HG03460 (cell line): ENCODE results near the gene MEOX2.

Experiments
- ATAC-seq: cut with Tn5 transposase; IDR thresholded peaks from one replicate; pipeline ENCODE4 v1.9.1; 2021; ENCODE audit not compliant: unreplicated experiment

Gene MEOX2

GRCh38 chr7:15686295-15686956 is at the start of gene MEOX2:
MEOX2 (minus strand) TSS chr7:15686683; CDS start chr7:15686402, 281 bp downstream.
- no peak for ATAC-seq

GRCh38 chr7:15729746-15730145 is 43.3 kb upstream of the MEOX2 start:
- no peak for ATAC-seq

- ATAC-seq = no peak
Measured at GRCh38 chr7:15725051-15725450, 38.6 kb upstream of the MEOX2 start.

- ATAC-seq = no peak
Measured at GRCh38 chr7:15723841-15724240, 37.4 kb upstream of the MEOX2 start.

GRCh38 chr7:15720849-15721471 is 34.5 kb upstream of the MEOX2 start:
- no peak for ATAC-seq

GRCh38 chr7:15719311-15719710 is 32.8 kb upstream of the MEOX2 start:
- ATAC-seq = no peak

- ATAC-seq = no peak
Measured at GRCh38 chr7:15715435-15715834, 29.0 kb upstream of the MEOX2 start.

GRCh38 chr7:15709978-15710377 is 23.5 kb upstream of the MEOX2 start:
- no peak for ATAC-seq

- ATAC-seq = no peak
Measured at GRCh38 chr7:15707570-15707969, 21.1 kb upstream of the MEOX2 start.

- no peak for ATAC-seq
Measured at GRCh38 chr7:15703732-15704131, 17.2 kb upstream of the MEOX2 start.

GRCh38 chr7:15692501-15693020 is 6.1 kb upstream of the MEOX2 start:
- ATAC-seq = no peak

GRCh38 chr7:15688911-15689310 is 2.4 kb upstream of the MEOX2 start:
- ATAC-seq = no peak

- ATAC-seq = no peak
Measured at GRCh38 chr7:15688279-15688626, 1.8 kb upstream of the MEOX2 start.

GRCh38 chr7:15687546-15688278 is 1.2 kb upstream of the MEOX2 start:
- ATAC-seq = no peak

GRCh38 chr7:15686957-15687545 is 568 bp upstream of the MEOX2 start:
- ATAC-seq = no peak

- ATAC-seq = no peak
Measured at GRCh38 chr7:15685358-15686294, 857 bp downstream of the MEOX2 start.

- ATAC-seq = no peak
Measured at GRCh38 chr7:15684871-15685270, 1.6 kb downstream of the MEOX2 start.

GRCh38 chr7:15684111-15684800 is 2.2 kb downstream of the MEOX2 start:
- ATAC-seq = no peak

GRCh38 chr7:15682751-15683245 is 3.7 kb downstream of the MEOX2 start:
- ATAC-seq = no peak

GRCh38 chr7:15682111-15682510 is 4.4 kb downstream of the MEOX2 start:
- ATAC-seq = no peak
